AG09319 (cell line): Measurements from ENCODE around the gene MAP4K1.

Source experiments
- DNase-seq: peaks from one replicate; pipeline ENCODE4 v3.0.0-alpha.2; 2010; ENCODE audit warnings: low read depth; ENCODE audit errors: extremely low read depth
- TF ChIP-seq, protein P1 (sequence below): IDR thresholded peaks from 2 replicates; pipeline ENCODE4 v1.5.1; 2011; ENCODE audit warnings: low read depth, mild to moderate bottlenecking, inconsistent platforms, low read length, moderate library complexity

The MAP4K1 gene

DNA sequence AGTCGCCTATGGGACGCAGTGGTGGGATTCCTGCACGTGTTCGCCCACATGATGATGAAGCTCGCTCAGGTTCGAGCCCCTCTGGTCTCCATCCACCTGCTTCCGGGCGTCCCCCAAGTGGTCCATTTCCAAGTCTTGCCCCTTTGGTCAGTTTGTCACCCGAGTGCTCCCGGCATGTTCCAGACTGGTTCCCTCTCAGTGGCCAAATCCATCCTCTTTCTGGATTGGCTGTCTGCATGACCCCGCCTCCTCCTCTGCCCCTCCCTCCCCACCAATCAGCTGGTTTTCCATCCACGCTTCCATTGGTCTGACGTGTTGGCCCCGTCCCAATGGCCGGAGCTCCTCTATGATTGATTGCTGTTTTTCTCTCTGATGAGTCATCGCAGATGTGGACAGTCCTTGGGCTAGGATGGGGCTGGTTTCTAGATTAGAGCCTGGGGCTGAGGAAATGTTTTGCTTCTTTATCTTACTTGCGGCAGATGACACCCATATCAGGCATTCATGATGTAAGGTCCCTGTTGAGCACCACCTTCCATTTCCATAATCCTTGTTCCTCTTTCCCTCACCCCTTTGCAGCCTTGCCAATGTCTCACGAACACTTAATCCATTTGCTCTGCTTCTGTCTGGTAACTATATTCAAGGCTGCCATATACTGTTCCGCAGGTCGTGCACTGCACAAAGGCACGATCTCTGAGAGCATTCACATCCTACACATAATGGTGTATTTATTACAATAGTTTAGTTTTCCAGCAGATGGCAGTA lies 73.8 kb downstream of the MAP4K1 start:
- peak; percentile 44 for DNase-seq
- TF ChIP-seq, protein P1, sequence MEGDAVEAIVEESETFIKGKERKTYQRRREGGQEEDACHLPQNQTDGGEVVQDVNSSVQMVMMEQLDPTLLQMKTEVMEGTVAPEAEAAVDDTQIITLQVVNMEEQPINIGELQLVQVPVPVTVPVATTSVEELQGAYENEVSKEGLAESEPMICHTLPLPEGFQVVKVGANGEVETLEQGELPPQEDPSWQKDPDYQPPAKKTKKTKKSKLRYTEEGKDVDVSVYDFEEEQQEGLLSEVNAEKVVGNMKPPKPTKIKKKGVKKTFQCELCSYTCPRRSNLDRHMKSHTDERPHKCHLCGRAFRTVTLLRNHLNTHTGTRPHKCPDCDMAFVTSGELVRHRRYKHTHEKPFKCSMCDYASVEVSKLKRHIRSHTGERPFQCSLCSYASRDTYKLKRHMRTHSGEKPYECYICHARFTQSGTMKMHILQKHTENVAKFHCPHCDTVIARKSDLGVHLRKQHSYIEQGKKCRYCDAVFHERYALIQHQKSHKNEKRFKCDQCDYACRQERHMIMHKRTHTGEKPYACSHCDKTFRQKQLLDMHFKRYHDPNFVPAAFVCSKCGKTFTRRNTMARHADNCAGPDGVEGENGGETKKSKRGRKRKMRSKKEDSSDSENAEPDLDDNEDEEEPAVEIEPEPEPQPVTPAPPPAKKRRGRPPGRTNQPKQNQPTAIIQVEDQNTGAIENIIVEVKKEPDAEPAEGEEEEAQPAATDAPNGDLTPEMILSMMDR, result no peak

DNA sequence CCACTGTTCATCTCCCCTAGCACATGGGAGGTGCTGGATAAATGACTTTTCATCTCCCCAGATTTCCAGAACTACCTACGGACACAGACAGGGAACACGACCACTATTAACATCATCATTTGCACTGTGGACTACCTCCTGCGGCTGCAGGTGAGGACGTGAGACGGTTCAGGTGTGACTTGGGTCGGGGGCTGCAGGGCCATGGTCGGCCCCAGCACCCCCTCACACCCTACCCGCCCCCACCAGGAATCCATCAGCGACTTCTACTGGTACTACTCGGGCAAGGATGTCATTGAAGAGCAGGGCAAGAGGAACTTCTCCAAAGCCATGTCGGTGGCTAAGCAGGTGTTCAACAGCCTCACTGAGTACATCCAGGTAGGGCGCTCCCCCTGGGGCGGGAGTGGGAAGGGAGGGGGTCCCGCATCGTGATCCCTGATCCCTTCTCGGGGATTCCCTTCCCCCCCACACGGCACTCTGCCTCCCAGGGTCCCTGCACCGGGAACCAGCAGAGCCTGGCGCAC lies 74.4 kb downstream of the MAP4K1 start:
- DNase-seq, result no peak
- TF ChIP-seq, protein P1, result no peak

DNA sequence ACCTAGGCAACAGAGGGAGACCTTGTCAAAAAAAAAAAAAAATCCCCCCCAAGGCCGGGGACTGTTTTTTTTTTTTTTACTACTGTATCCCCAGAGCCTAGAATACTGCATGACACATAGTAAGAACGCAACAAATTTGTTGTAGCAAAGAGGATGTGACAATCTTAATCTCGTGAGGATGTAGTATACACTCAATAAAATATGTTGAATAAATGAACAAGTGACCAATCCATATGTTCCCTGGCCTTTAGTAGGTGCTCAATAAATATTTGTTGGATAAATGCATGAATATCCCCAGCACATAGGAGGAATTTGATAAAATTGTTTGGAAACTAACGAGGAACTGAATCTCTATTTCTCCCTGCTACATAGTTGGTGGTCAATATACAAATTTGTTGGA lies 75.7 kb downstream of the MAP4K1 start:
- TF ChIP-seq, protein P1, result no peak

DNA sequence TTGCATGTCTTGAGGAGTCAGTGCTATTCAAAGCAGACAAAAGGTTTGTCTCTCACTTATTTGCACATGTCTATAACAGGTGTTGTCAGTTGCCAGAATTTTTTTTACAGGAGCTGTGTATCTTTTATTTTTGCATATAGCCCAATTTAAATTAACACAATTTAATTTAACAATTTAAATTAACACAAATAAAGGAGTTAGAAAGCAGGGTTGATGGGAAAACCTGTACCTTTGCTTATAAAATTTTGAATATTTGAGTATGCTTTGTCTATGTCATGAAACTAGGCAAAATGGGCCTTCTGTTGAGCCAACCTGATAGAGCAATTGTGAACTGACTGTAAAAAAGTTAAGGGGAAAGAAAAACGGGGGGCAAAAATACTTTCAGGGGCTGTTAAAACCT lies 78.0 kb downstream of the MAP4K1 start:
- TF ChIP-seq, protein P1, result no peak
- no peak for DNase-seq

More for the DNA sequence above, 75.7 kb downstream of the MAP4K1 start:
- DNase-seq, result no peak

DNA sequence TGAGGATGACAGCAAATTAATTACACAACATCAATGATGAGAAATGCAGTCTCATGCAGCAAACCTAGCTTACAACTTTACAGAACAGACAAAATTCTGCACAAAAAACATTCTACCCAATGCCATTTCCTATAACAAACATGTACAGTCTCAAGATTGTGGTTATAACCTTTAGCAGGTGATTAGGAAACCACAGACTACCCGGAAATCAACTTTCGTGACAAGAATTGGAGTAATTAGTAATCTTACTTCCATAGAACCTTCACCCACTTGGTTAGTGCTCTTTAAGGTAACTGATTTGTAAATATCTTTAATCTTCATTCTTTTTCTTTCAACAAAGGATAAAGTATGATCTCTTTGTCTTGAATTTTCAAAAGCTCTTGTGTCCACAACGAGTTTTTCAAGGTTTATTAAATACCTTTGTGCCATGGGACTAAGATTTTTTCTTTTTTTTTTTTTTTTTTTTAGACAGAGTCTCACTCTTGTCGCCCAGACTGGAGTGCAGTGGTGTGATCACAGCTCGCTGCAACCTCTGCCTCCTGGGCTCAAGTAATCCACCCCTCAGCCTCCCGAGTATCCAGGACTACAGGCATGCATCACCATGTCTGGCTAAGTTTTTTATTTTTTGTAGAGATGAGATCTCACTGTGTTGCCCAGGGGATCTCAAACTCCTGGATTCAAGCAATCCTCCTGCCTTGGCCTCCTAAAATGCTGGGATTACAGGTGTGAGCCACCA lies 78.8 kb downstream of the MAP4K1 start:
- no peak for DNase-seq
- TF ChIP-seq, protein P1, result no peak

DNA sequence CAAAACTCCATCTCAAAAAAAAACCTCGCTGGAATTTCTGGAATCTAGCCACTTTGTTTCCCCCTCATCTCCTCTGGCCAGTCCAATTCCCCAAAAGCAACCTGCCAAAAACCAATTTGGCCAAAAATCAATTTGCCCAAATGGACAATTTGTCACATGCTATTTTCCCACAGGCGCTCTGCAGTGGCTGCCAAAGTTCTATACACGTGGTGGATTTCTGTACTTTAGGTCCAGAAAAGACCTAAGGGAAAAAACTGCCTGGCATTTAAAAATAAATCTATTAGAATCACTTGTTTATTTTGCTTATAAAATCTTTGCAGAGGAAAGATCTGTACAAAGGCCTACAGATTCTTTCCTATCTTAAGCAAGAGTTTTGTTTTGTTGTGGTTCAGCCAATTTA lies 79.4 kb downstream of the MAP4K1 start:
- TF ChIP-seq, protein P1, result no peak
- no peak for DNase-seq
